Endothelial cell of umbilical vein (primary cell): ENCODE measurements around the gene PDK2. TPM values are rescaled to one million over a fixed set of nuclear protein-coding genes. Genes with fewer than 3 reads are reported as not detected.

Experiments used
- BruUV-seq: library from RNA; stranded (reverse); fragments of 400-500 nt; replicated peaks from 2 replicates; lab custom pipeline; 2021; lab: Mats Ljungman, UMichigan
- CTCF ChIA-PET: fragments of 300-600, 350-600 bp; sonication (Branson Sonifier 250); formaldehyde crosslinking; loops from one replicate; lab custom pipeline; 2021; ENCODE audit warnings: antibody characterized with exemption, inconsistent platforms; lab: Charles Lee
- POLR2A ChIA-PET: fragments of 300-600, 350-600 bp; sonication (Branson Sonifier 250); formaldehyde crosslinking; loops from one replicate; lab custom pipeline; 2021; ENCODE audit warnings: antibody characterized with exemption, inconsistent platforms; lab: Charles Lee
- DNase-seq: peaks from one replicate; pipeline ENCODE4 v3.0.0-alpha.2; 2011; ENCODE audit warnings: low read depth, low spot score
- FAIRE-seq: peaks from 2 replicates; lab custom pipeline; 2011; peaks lifted over from hg19 to GRCh38; lab: Jason Lieb, UNC
- H2AFZ ChIP-seq: 2 replicates; pipeline ENCODE4 v1.6.0; 2012; ENCODE audit warnings: low read depth, low read length, control low read depth, inconsistent platforms
- H3K27ac ChIP-seq: 2 replicates; pipeline ENCODE4 v1.5.1; 2011; ENCODE audit warnings: low read depth, mild to moderate bottlenecking, control low read depth, low read length, moderate library complexity; ENCODE audit not compliant: insufficient read depth
- H3K27me3 ChIP-seq, 2 experiments: 2 replicates each; pipeline versions ENCODE4 v1.6.0 to v1.6.1; 2011; ENCODE audit warnings: low read length in 2 of 2, mixed read lengths in 1 of 2; ENCODE audit not compliant: control insufficient read depth in 2 of 2, insufficient read depth in 2 of 2
- H3K36me3 ChIP-seq, 2 experiments: 2 replicates in 1 of 2; 3 replicates in 1 of 2; pipeline ENCODE4 v1.5.1; 2011; ENCODE audit warnings: low read length in 2 of 2, mild to moderate bottlenecking in 1 of 2, moderate library complexity in 1 of 2; ENCODE audit not compliant: control insufficient read depth in 2 of 2, insufficient read depth in 2 of 2; ENCODE audit errors: extremely low read depth in 1 of 2
- H3K4me1 ChIP-seq: 3 replicates; pipeline ENCODE4 v1.5.1; 2011; ENCODE audit warnings: mild to moderate bottlenecking, low read length; ENCODE audit not compliant: control insufficient read depth, insufficient read depth; ENCODE audit errors: extremely low read depth
- H3K4me2 ChIP-seq: 2 replicates; pipeline ENCODE4 v1.6.1; 2011; ENCODE audit warnings: low read length, control low read depth, mixed read lengths; ENCODE audit not compliant: insufficient read depth
- H3K4me3 ChIP-seq, 3 experiments: fragments of 200-600 bp in 1 of 3; sonication (generic), shearing (Covaris generic) in 1 of 3; replicated peaks in 1 of 3; 2 replicates each; pipeline ENCODE4 v1.5.1; 2011 to 2016; ENCODE audit warnings: control low read depth in 3 of 3, low read length in 3 of 3, mild to moderate bottlenecking in 2 of 3, inconsistent platforms in 1 of 3, low read depth in 1 of 3, moderate library complexity in 1 of 3; ENCODE audit not compliant: insufficient read depth in 1 of 3
- H3K79me2 ChIP-seq: 2 replicates; pipeline ENCODE4 v1.6.0; 2012; ENCODE audit warnings: low read length, inconsistent platforms; ENCODE audit not compliant: control insufficient read depth, insufficient read depth
- H3K9ac ChIP-seq: replicated peaks from 2 replicates; pipeline ENCODE3; 2011; ENCODE audit warnings: low read length, control low read depth; ENCODE audit not compliant: insufficient read depth; ENCODE audit errors: extremely low read depth
- H3K9me1 ChIP-seq: replicated peaks from 3 replicates; pipeline ENCODE4 v1.6.0; 2011; ENCODE audit warnings: mild to moderate bottlenecking, low read length; ENCODE audit not compliant: control insufficient read depth, insufficient read depth; ENCODE audit errors: extremely low read depth
- H3K9me3 ChIP-seq: replicated peaks from 2 replicates; pipeline ENCODE4 v1.5.1; 2012; ENCODE audit warnings: low read length, inconsistent platforms; ENCODE audit not compliant: control insufficient read depth, insufficient read depth
- H4K20me1 ChIP-seq: replicated peaks from 2 replicates; pipeline ENCODE3; 2011; ENCODE audit warnings: mild to moderate bottlenecking, low read length; ENCODE audit not compliant: control insufficient read depth, insufficient read depth; ENCODE audit errors: extremely low read depth
- CTCF ChIP-seq, 2 donors: IDR thresholded peaks; 1 replicate in 1 of 2; 2 replicates in 1 of 2; pipeline ENCODE4 v1.5.1; 2011; ENCODE audit warnings: low read length in 2 of 2, mild to moderate bottlenecking in 2 of 2, moderate library complexity in 2 of 2, control low read depth in 1 of 2, inconsistent platforms in 1 of 2, low read depth in 1 of 2; ENCODE audit not compliant: insufficient read depth in 1 of 2; ENCODE audit errors: extremely low read depth in 1 of 2
- EZH2 ChIP-seq: IDR thresholded peaks from 2 replicates; pipeline ENCODE4 v1.6.1; 2012; ENCODE audit warnings: borderline replicate concordance, low read depth, mild to moderate bottlenecking, moderate library complexity, low read length, inconsistent platforms; ENCODE audit not compliant: severe bottlenecking
- FOS ChIP-seq: IDR thresholded peaks from 2 replicates; pipeline ENCODE4 v1.6.1; 2011; ENCODE audit warnings: mild to moderate bottlenecking, low read length, moderate library complexity, borderline replicate concordance; ENCODE audit not compliant: insufficient read depth
- GATA2 ChIP-seq: IDR thresholded peaks from 2 replicates; pipeline ENCODE4 v1.7.0; 2011; ENCODE audit warnings: low read depth, mild to moderate bottlenecking, moderate library complexity, mixed read lengths, low read length; ENCODE audit not compliant: insufficient read length, insufficient read depth
- JUN ChIP-seq: IDR thresholded peaks from 2 replicates; pipeline ENCODE4 v1.6.1; 2011; ENCODE audit warnings: borderline replicate concordance, low read depth; ENCODE audit not compliant: insufficient read length, insufficient read depth
- MYC ChIP-seq: IDR thresholded peaks from one replicate; pipeline ENCODE4 v1.6.1; 2011; ENCODE audit warnings: mild to moderate bottlenecking, low read depth, low read length
- POLR2A ChIP-seq: IDR thresholded peaks from 2 replicates; pipeline ENCODE4 v1.6.1; 2012; ENCODE audit warnings: low read depth, mild to moderate bottlenecking, control low read depth, low read length
- POLR2AphosphoS5 ChIP-seq: IDR thresholded peaks from 2 replicates; pipeline ENCODE4 v1.6.1; 2012; ENCODE audit warnings: low read depth, mild to moderate bottlenecking, control low read depth, low read length, moderate library complexity; ENCODE audit not compliant: insufficient read depth
- dilution Hi-C: fragments of 300-500 bp; cut with MboI; formaldehyde crosslinking; loops from one replicate; pipeline ENCODE4 v1.15.0; 2019; ENCODE audit warnings: low sequenced_read_pairs; ENCODE audit not compliant: extremely low pct_ligation_motif_present
- intact Hi-C: fragments of 100-400 bp; cut with micrococcal nuclease; formaldehyde crosslinking; loops from one replicate; pipeline ENCODE4 v1.10.0; 2022
- polyA plus RNA-seq, 4 experiments: library from polyadenylated mRNA; depleted of rRNA in 3 of 4; stranded (reverse) in 3 of 4; unstranded in 1 of 4; fragments of >200 nt; gene quantifications; 2 replicates each; pipeline versions ENCODE4 v1.2.1 to v1.2.3, GENCODE V29; 2011 to 2012; ENCODE audit warnings: missing spikeins in 1 of 4
- total RNA-seq: library from RNA; stranded (reverse); gene quantifications from 2 replicates; pipeline ENCODE4 v1.2.3, GENCODE V29; 2021
- TF ChIP-seq, protein P1 (sequence below): IDR thresholded peaks from 2 replicates; pipeline ENCODE4 v1.6.1; 2011; ENCODE audit not compliant: insufficient read depth, insufficient read length

PDK2 gene
- total and polyA plus RNA-seq, 2 donors (not counting 3 experiments of a cell fraction or from before 2014, with no cell fraction given), result 21.3 to 114 TPM

DNA sequence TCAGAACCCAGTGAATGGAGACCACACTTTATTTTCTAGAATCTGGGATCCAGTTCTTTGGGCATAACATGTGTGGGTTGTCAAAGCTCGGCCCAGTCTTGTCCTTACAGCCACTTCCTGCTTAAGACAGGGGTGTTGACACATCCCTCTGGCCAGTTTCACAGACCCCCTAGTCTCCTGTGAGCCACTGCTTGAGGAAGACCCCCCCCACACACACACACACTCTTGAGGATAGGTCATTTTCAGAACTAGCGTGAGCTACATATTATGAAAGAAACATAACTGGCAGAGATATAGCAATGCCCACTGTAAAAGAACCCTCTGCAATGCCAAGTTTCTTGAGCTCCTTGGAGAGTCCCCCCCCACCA, 3.2 kb upstream of the PDK2 start:
- POLR2A ChIA-PET, result no interaction called here
- CTCF ChIA-PET, result interaction anchor here (0.7 to 5.4 kb wide), 7 partner anchors 12 to 206 kb away, joined by 3 to 101 read pairs (median 5); partner anchors contain the start of gene ITGA3
- BruUV-seq, result no TSS peak
- Histone ChIP-seq H4K20me1 (no peaks in the 10 kb centered on the region), H3K9ac (no peak overlapping the region), H3K9me1 (no peaks in the 10 kb centered on the region), H3K79me2 (no peaks in the 10 kb centered on the region), H3K27ac (no peak overlapping the region), H3K36me3 (peaks cover 0 to 16% of the 10 kb centered on the region in 2 experiments), H3K4me1 (peaks cover 10% of the 10 kb centered on the region), H2AFZ (no peak overlapping the region), H3K27me3 (no peaks in the 10 kb centered on the region), H3K9me3 (no peaks in the 10 kb centered on the region), H3K4me3 (no peak overlapping the region), H3K4me2 (no peak overlapping the region)
- intact Hi-C loops, result no loop called here
- no peak for TF ChIP-seq POLR2AphosphoS5
- TF ChIP-seq POLR2A, result no peak
- TF ChIP-seq, protein P1, sequence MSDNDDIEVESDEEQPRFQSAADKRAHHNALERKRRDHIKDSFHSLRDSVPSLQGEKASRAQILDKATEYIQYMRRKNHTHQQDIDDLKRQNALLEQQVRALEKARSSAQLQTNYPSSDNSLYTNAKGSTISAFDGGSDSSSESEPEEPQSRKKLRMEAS, result no peak
- no peak for TF ChIP-seq CTCF (IDR thresholded peaks at IDR 0.05; ENCODE audit: extremely low read depth in 1 of 2, insufficient read depth in 1 of 2, low read depth in 1 of 2, low read length in 2 of 2)
- TF ChIP-seq FOS, result no peak
- no peak for TF ChIP-seq GATA2
- TF ChIP-seq MYC, result no peak
- no peak for TF ChIP-seq JUN
- no peak for TF ChIP-seq EZH2
- no peak for DNase-seq
- FAIRE-seq, result no peak
- dilution Hi-C loops, result no loop called here
